GM21526 (cell line): Measurements from ENCODE around the gene HOXB3.

Source experiments
- ATAC-seq: cut with Tn5 transposase; IDR thresholded peaks from one replicate; pipeline ENCODE4 v1.9.1; 2021; ENCODE audit warnings: moderate library complexity; ENCODE audit not compliant: unreplicated experiment, low FRiP score

HOXB3 gene

GRCh38 chr17:48626245-48627117 is 36.4 kb upstream of the HOXB3 start, which contains the start of gene HOXB9:
TSS of gene HOXB9 (minus strand) at chr17:48626358. CDS start at chr17:48626269, 89 bp downstream.
- ATAC-seq, result no peak

GRCh38 chr17:48625495-48626244 is 35.6 kb upstream of the HOXB3 start:
- no peak for ATAC-seq

- ATAC-seq, result no peak
Measured at GRCh38 chr17:48624544-48625494, 34.8 kb upstream of the HOXB3 start.

- ATAC-seq, result no peak
Measured at GRCh38 chr17:48624118-48624517, 34.1 kb upstream of the HOXB3 start.

GRCh38 chr17:48623583-48623982 is 33.5 kb upstream of the HOXB3 start:
- ATAC-seq, result no peak

GRCh38 chr17:48622857-48623256 is 32.8 kb upstream of the HOXB3 start:
- ATAC-seq, result no peak

GRCh38 chr17:48621410-48622392 is 31.7 kb upstream of the HOXB3 start:
- ATAC-seq, result no peak

- no peak for ATAC-seq
Measured at GRCh38 chr17:48620461-48621139, 30.6 kb upstream of the HOXB3 start.

- ATAC-seq, result no peak
Measured at GRCh38 chr17:48619826-48620449, 29.9 kb upstream of the HOXB3 start.

GRCh38 chr17:48618256-48618896 is 28.3 kb upstream of the HOXB3 start:
- ATAC-seq, result no peak

- ATAC-seq, result no peak
Measured at GRCh38 chr17:48617471-48618255, 27.6 kb upstream of the HOXB3 start.

GRCh38 chr17:48616717-48617470 is 26.9 kb upstream of the HOXB3 start:
- no peak for ATAC-seq

- ATAC-seq, result no peak
Measured at GRCh38 chr17:48615963-48616716, 26.1 kb upstream of the HOXB3 start.

GRCh38 chr17:48615047-48615962 is 25.3 kb upstream of the HOXB3 start, which contains the start of gene HOXB8:
TSS of gene HOXB8 (minus strand) at chr17:48615292. CDS start at chr17:48614704, 588 bp downstream.
- no peak for ATAC-seq
